OCI-LY1 (cell line): ENCODE data around the gene TSKS.

Experiments
- EZH2 ChIP-seq: fragments of 200-600 bp; sonication (generic), shearing (Covaris generic); IDR thresholded peaks from 2 replicates; pipeline ENCODE4 v1.8.0; 2017; ENCODE audit warnings: borderline replicate concordance, mixed run types, mild to moderate bottlenecking, antibody characterized with exemption, low read length, moderate library complexity, mixed read lengths
- TF ChIP-seq, protein P1 (sequence below): fragments of 200-600 bp; sonication (generic), shearing (Covaris generic); IDR thresholded peaks from 2 replicates; pipeline ENCODE4 v1.5.1; 2017; ENCODE audit warnings: mild to moderate bottlenecking, antibody characterized with exemption, low read length, moderate library complexity, mixed read lengths

DNA sequence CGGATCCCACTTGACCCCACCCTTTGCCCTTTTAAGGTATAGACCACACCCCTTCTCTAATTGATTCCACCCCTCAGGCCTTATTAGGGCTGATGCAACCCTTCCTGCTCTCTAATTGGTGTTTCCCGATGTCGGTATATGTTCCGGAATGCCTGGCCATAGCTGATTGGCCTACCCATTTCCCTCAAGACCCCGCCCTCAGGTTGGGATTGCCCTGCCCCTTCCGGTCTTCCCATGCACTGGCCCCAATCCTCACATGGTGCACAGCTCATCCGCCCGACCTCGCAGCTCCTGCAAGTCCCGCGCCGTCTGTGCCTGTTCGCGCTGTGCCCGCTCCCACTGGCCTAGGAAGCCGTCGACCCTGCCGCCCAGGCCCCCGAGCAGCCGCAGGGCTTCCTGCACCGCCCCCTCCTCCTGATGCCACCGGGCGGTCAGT, 18.1 kb downstream of the TSKS start:
- TF ChIP-seq, protein P1, sequence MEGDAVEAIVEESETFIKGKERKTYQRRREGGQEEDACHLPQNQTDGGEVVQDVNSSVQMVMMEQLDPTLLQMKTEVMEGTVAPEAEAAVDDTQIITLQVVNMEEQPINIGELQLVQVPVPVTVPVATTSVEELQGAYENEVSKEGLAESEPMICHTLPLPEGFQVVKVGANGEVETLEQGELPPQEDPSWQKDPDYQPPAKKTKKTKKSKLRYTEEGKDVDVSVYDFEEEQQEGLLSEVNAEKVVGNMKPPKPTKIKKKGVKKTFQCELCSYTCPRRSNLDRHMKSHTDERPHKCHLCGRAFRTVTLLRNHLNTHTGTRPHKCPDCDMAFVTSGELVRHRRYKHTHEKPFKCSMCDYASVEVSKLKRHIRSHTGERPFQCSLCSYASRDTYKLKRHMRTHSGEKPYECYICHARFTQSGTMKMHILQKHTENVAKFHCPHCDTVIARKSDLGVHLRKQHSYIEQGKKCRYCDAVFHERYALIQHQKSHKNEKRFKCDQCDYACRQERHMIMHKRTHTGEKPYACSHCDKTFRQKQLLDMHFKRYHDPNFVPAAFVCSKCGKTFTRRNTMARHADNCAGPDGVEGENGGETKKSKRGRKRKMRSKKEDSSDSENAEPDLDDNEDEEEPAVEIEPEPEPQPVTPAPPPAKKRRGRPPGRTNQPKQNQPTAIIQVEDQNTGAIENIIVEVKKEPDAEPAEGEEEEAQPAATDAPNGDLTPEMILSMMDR, result no peak
- TF ChIP-seq EZH2, result no peak
